SK-N-SH (cell line): ENCODE data around the gene BCL11A. TPM values are rescaled to one million over a fixed set of nuclear protein-coding genes. Genes with fewer than 3 reads are reported as not detected.

Experiments used
- CTCF ChIA-PET: fragments of 300-600, 350-600 bp; formaldehyde crosslinking; extraction: SDS; loops from one replicate; lab custom pipeline; 2021; lab: Yijun Ruan, JAX
- POLR2A ChIA-PET: fragments of 350-600 bp; sonication (Branson Sonifier 250); formaldehyde crosslinking; extraction: SDS; loops from one replicate; lab custom pipeline; 2020; ENCODE audit warnings: antibody characterized with exemption, inconsistent platforms; lab: Yijun Ruan, JAX
- DNase-seq: peaks from one replicate; pipeline ENCODE4 v3.0.0; 2012
- H2AFZ ChIP-seq: fragments of 200-600 bp; sonication (generic); 2 replicates; pipeline ENCODE4 v1.8.1; 2016; ENCODE audit warnings: antibody characterized with exemption, mild to moderate bottlenecking, low read depth
- H3F3A ChIP-seq: fragments of 200-600 bp; sonication (generic); replicated peaks from 2 replicates; pipeline ENCODE3; 2016; ENCODE audit warnings: antibody characterized with exemption, mild to moderate bottlenecking; ENCODE audit not compliant: insufficient read depth
- H3K27ac ChIP-seq, 2 experiments: fragments of 200-500 bp in 1 of 2; fragments of 200-600 bp in 1 of 2; sonication (Bioruptor generic) in 1 of 2; sonication (generic), shearing (Covaris generic) in 1 of 2; 2 replicates each; pipeline versions ENCODE4 v1.5.1 to v1.6.1; 2014 to 2016; ENCODE audit warnings: low read depth in 2 of 2, inconsistent platforms in 1 of 2, low read length in 1 of 2, mild to moderate bottlenecking in 1 of 2, mixed read lengths in 1 of 2
- H3K27me3 ChIP-seq: fragments of 200-600 bp; sonication (generic), shearing (Covaris generic); 2 replicates; pipeline ENCODE4 v1.6.1; 2016; ENCODE audit warnings: mixed run types; ENCODE audit not compliant: insufficient read depth
- H3K36me3 ChIP-seq, 2 experiments: fragments of 200-500 bp in 1 of 2; fragments of 200-600 bp in 1 of 2; sonication (Bioruptor generic) in 1 of 2; sonication (generic) in 1 of 2; replicated peaks in 1 of 2; 2 replicates each; pipeline versions ENCODE3 to v1.5.1; 2014 to 2016; ENCODE audit warnings: low read length in 1 of 2, mild to moderate bottlenecking in 1 of 2; ENCODE audit not compliant: insufficient read depth in 2 of 2, control insufficient read depth in 1 of 2
- H3K4me1 ChIP-seq, 2 experiments: fragments of 200-500 bp in 1 of 2; fragments of 200-600 bp in 1 of 2; sonication (Bioruptor generic) in 1 of 2; sonication (generic), shearing (Covaris generic) in 1 of 2; 2 replicates each; pipeline versions ENCODE4 v1.5.1 to v1.6.1; 2014 to 2016; ENCODE audit warnings: low read depth in 1 of 2, low read length in 1 of 2, mixed run types in 1 of 2; ENCODE audit not compliant: insufficient read depth in 2 of 2, control insufficient read depth in 1 of 2
- H3K4me2 ChIP-seq: fragments of 200-600 bp; sonication (generic), shearing (Covaris generic); 2 replicates; pipeline ENCODE4 v1.6.1; 2017; ENCODE audit warnings: mixed run types
- H3K4me3 ChIP-seq, 2 experiments: fragments of 200-500 bp in 1 of 2; fragments of 200-600 bp in 1 of 2; sonication (Bioruptor generic) in 1 of 2; sonication (generic), shearing (Covaris generic) in 1 of 2; 2 replicates each; pipeline versions ENCODE4 v1.5.1 to v1.8.1; 2014 to 2016; ENCODE audit warnings: low read depth in 2 of 2, inconsistent platforms in 1 of 2, low read length in 1 of 2, mild to moderate bottlenecking in 1 of 2, mixed read lengths in 1 of 2, moderate library complexity in 1 of 2
- H3K79me2 ChIP-seq: fragments of 200-600 bp; sonication (generic); 2 replicates; pipeline ENCODE4 v1.8.1; 2017; ENCODE audit warnings: mild to moderate bottlenecking; ENCODE audit not compliant: insufficient read depth
- H3K9ac ChIP-seq: fragments of 200-600 bp; sonication (generic); 2 replicates; pipeline ENCODE4 v1.6.1; 2017; ENCODE audit warnings: mixed run types
- H3K9me2 ChIP-seq: fragments of 200-600 bp; sonication (generic); 2 replicates; pipeline ENCODE4 v1.6.1; 2017; ENCODE audit warnings: mixed run types
- H3K9me3 ChIP-seq: fragments of 200-600 bp; sonication (generic); 2 replicates; pipeline ENCODE4 v1.6.1; 2017; ENCODE audit warnings: mixed run types, mild to moderate bottlenecking, moderate library complexity
- H4K20me1 ChIP-seq: fragments of 200-600 bp; sonication (generic); 2 replicates; pipeline ENCODE4 v1.6.1; 2017; ENCODE audit warnings: mild to moderate bottlenecking, mixed run types; ENCODE audit not compliant: insufficient read depth
- ELF1 ChIP-seq: IDR thresholded peaks from 2 replicates; pipeline ENCODE4 v1.4.0; 2012
- EP300 ChIP-seq, 2 experiments: IDR thresholded peaks; 2 replicates each; pipeline versions ENCODE4 v1.4.0 to v1.6.1; 2012; ENCODE audit warnings: borderline replicate concordance in 1 of 2, low read depth in 1 of 2, low read length in 1 of 2
- EZH2phosphoT487 ChIP-seq: fragments of 200-600 bp; sonication (generic); IDR thresholded peaks from 2 replicates; pipeline ENCODE4 v1.6.1; 2017; ENCODE audit warnings: low read depth, mixed run types, mild to moderate bottlenecking, antibody characterized with exemption, moderate library complexity, borderline replicate concordance
- FOXJ3 ChIP-seq: sonication (generic); formaldehyde crosslinking; IDR thresholded peaks from 2 replicates; pipeline ENCODE4 v1.5.1; 2020; ENCODE audit warnings: mild to moderate bottlenecking, missing genetic modification reagents
- GATA2 ChIP-seq: sonication (generic); formaldehyde crosslinking; IDR thresholded peaks from 2 replicates; pipeline ENCODE4 v1.5.0; 2020; ENCODE audit warnings: mild to moderate bottlenecking, missing genetic modification reagents
- JUND ChIP-seq: IDR thresholded peaks from 2 replicates; pipeline ENCODE4 v1.4.0; 2012
- RCOR1 ChIP-seq: fragments of 150-350 bp; IDR thresholded peaks from 2 replicates; pipeline ENCODE4 v1.6.1; 2017; ENCODE audit warnings: antibody characterized with exemption, low read length
- RXRA ChIP-seq: IDR thresholded peaks from 2 replicates; pipeline ENCODE4 v1.4.0; 2012; ENCODE audit warnings: low read depth, mild to moderate bottlenecking, borderline replicate concordance
- SIN3A ChIP-seq: IDR thresholded peaks from 2 replicates; pipeline ENCODE4 v1.6.1; 2012; ENCODE audit warnings: low read depth, mild to moderate bottlenecking, low read length, moderate library complexity, borderline replicate concordance
- SMC3 ChIP-seq: IDR thresholded peaks from 2 replicates; pipeline ENCODE4 v1.6.1; 2012; ENCODE audit warnings: low read depth, low read length, improper control_type of control experiment
- WGBS: methylation state at CpG from one replicate; pipeline ENCODE4 v1.1.6; 2017; ENCODE audit warnings: low lambda C conversion rate; 5-methylcytosine and 5-hydroxymethylcytosine counted together
- polyA plus RNA-seq, 3 experiments: library from polyadenylated mRNA; depleted of rRNA; stranded (reverse); fragments of >200 nt; gene quantifications; 2 replicates each; pipeline ENCODE4 v1.2.3, GENCODE V29; 2012
- TF ChIP-seq, protein P1 (sequence below): IDR thresholded peaks from 2 replicates; pipeline ENCODE4 v1.4.0; 2012; ENCODE audit warnings: low read depth, borderline replicate concordance
- TF ChIP-seq, protein P2 (sequence below): IDR thresholded peaks from 2 replicates; pipeline ENCODE4 v1.6.1; 2012; ENCODE audit warnings: mild to moderate bottlenecking, low read depth, low read length, moderate library complexity
- TF ChIP-seq, protein P3 (sequence below): IDR thresholded peaks from 2 replicates; pipeline ENCODE4; 2012

The BCL11A gene
- polyA plus RNA-seq, 1 of the 3 experiments (the other 2 are of a cell fraction), result 1.9 TPM

DNA sequence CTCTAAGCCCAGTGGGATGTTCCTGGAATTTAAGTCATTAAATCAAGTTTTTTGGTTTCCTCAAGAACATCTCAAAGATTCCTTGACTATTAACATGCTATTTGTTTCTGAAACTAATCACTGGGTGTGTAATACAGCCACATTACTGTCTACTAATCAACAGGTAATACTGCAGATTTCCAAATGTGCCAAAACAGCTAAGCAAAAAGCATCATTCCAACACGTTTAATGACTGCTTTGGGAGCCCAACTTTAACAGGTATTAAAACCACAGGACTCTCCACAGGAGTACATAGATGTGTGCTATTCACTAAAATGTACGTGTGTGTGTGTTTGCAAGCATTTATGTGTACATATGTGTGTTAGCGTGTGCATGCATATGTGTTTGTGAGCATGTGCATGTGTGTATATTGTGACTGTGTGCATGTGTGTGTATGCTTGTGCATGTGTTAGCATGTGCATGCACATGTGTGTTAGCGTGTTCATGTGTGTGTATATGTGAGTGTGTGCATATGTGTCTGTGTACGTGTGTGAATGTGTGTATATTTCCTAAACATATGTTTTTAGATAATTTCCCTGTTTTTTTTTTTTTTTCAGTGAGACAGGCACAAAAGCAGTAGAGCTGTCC lies 80.7 kb downstream of the BCL11A start:
- no peaks in the 10 kb centered on the region for H3K9me2 ChIP-seq
- H3K27me3 ChIP-seq, result no peaks in the 10 kb centered on the region
- TF ChIP-seq, protein P1, sequence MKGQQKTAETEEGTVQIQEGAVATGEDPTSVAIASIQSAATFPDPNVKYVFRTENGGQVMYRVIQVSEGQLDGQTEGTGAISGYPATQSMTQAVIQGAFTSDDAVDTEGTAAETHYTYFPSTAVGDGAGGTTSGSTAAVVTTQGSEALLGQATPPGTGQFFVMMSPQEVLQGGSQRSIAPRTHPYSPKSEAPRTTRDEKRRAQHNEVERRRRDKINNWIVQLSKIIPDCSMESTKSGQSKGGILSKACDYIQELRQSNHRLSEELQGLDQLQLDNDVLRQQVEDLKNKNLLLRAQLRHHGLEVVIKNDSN, result no peak
- TF ChIP-seq EZH2phosphoT487 (no peak), FOXJ3 (CRISPR knock-in tag) (no peak), SMC3 (no peak), JUND (no peak), RCOR1 (no peak), EP300 (IDR thresholded peaks at IDR 0.05; ENCODE audit: borderline replicate concordance in 1 of 2, low read depth in 1 of 2, low read length in 1 of 2) (no peak), RXRA (no peak), SIN3A (no peak), ELF1 (no peak), GATA2 (CRISPR knock-in tag) (no peak)
- TF ChIP-seq, protein P2, sequence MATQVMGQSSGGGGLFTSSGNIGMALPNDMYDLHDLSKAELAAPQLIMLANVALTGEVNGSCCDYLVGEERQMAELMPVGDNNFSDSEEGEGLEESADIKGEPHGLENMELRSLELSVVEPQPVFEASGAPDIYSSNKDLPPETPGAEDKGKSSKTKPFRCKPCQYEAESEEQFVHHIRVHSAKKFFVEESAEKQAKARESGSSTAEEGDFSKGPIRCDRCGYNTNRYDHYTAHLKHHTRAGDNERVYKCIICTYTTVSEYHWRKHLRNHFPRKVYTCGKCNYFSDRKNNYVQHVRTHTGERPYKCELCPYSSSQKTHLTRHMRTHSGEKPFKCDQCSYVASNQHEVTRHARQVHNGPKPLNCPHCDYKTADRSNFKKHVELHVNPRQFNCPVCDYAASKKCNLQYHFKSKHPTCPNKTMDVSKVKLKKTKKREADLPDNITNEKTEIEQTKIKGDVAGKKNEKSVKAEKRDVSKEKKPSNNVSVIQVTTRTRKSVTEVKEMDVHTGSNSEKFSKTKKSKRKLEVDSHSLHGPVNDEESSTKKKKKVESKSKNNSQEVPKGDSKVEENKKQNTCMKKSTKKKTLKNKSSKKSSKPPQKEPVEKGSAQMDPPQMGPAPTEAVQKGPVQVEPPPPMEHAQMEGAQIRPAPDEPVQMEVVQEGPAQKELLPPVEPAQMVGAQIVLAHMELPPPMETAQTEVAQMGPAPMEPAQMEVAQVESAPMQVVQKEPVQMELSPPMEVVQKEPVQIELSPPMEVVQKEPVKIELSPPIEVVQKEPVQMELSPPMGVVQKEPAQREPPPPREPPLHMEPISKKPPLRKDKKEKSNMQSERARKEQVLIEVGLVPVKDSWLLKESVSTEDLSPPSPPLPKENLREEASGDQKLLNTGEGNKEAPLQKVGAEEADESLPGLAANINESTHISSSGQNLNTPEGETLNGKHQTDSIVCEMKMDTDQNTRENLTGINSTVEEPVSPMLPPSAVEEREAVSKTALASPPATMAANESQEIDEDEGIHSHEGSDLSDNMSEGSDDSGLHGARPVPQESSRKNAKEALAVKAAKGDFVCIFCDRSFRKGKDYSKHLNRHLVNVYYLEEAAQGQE, result no peak
- TF ChIP-seq, protein P3, sequence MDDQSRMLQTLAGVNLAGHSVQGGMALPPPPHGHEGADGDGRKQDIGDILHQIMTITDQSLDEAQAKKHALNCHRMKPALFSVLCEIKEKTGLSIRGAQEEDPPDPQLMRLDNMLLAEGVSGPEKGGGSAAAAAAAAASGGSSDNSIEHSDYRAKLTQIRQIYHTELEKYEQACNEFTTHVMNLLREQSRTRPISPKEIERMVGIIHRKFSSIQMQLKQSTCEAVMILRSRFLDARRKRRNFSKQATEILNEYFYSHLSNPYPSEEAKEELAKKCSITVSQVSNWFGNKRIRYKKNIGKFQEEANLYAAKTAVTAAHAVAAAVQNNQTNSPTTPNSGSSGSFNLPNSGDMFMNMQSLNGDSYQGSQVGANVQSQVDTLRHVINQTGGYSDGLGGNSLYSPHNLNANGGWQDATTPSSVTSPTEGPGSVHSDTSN, result no peak
- no peaks in the 10 kb centered on the region for H4K20me1 ChIP-seq
- WGBS, result 93% methylated on average over 5 of the region's 5 CpGs
- H3K4me3 ChIP-seq, result no peak overlapping the region
- no peak overlapping the region for H2AFZ ChIP-seq
- no peak overlapping the region for H3K9ac ChIP-seq
- H3F3A ChIP-seq, result no peaks in the 10 kb centered on the region
- H3K36me3 ChIP-seq, result no peaks in the 10 kb centered on the region
- no peak overlapping the region for H3K27ac ChIP-seq
- POLR2A ChIA-PET, result no interaction called here
- no peaks in the 10 kb centered on the region for H3K4me1 ChIP-seq
- no peak for DNase-seq
- no peak overlapping the region for H3K4me2 ChIP-seq
- H3K9me3 ChIP-seq, result no peaks in the 10 kb centered on the region
- CTCF ChIA-PET, result interaction anchor here (2.0 kb wide), 1 partner anchor 109 kb away, joined by 5 read pairs; no protein-coding TSS in a partner anchor
- H3K79me2 ChIP-seq, result no peaks in the 10 kb centered on the region
